Mesothelial cell of epicardium (in vitro differentiated cells): Measurements from ENCODE around the gene NDST3. TPM values are rescaled to one million over a fixed set of nuclear protein-coding genes. Genes with fewer than 3 reads are reported as not detected.

Experiments used
- DNase-seq, 2 experiments: peaks; one replicate each; pipeline ENCODE4 v3.0.0; 2021; ENCODE audit warnings: low spot score in 2 of 2; ENCODE audit not compliant: unreplicated experiment in 2 of 2
- H3K27ac Mint-ChIP-seq: 2 replicates; pipeline ENCODE4 v1.8.0; 2021; ENCODE audit warnings: mixed read lengths
- H3K27me3 Mint-ChIP-seq: 2 replicates; pipeline ENCODE4 v1.8.0; 2021; ENCODE audit warnings: low read depth, mixed read lengths
- H3K36me3 Mint-ChIP-seq: 2 replicates; pipeline ENCODE4 v1.8.0; 2021; ENCODE audit warnings: mixed read lengths
- H3K4me1 Mint-ChIP-seq: 2 replicates; pipeline ENCODE4 v1.8.0; 2021; ENCODE audit warnings: mixed read lengths
- H3K4me3 Mint-ChIP-seq: 2 replicates; pipeline ENCODE4 v1.8.0; 2021; ENCODE audit warnings: mild to moderate bottlenecking, moderate library complexity, mixed read lengths
- H3K9me3 Mint-ChIP-seq: 2 replicates; pipeline ENCODE4 v1.8.0; 2021; ENCODE audit warnings: mixed read lengths
- total RNA-seq: library from RNA; stranded (reverse); gene quantifications from 3 replicates; pipeline ENCODE4 v1.2.1, GENCODE V29; 2021
- TF ChIP-seq, protein P1 (sequence below): fragments of 200-600 bp; sonication (generic); IDR thresholded peaks from one replicate; pipeline ENCODE4 v1.5.0; 2021; ENCODE audit warnings: antibody characterized with exemption; ENCODE audit not compliant: unreplicated experiment

The NDST3 gene
- total RNA-seq, 1 donor from 2014 or later: 5.1 TPM

DNA sequence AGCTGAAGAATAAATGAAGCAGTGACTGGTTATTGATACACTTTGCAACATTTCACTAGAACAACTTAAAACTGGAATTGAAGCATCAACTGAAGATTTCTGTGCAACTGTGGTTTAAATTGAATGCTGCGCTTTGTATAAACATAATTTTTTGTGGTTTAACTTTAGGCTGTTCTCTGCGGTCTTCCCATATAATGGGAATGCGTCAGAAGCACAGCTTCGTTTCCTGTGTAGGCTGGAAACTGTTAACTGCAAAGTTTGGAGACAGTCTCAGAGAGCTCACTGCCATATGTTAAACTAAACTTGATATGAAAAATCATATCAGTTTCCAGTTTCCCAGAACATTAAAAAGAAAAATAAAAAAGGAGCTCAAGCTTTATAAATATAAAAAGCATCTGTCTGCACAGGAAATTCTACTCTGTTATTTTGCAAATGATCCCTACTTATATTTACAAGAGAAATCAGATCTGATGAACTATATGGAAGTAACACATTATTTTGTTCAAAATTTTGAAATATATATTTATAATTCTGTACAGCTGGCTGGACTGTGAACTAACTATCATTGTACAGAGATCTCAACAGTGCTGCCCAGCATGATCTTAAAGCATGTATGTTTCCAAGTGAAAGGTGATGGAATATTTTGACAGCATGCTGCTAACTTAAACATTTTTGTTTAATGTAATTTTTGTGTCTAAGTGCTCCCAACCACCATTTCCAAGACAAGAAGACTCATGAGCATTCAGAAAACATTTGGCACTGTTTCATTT lies 139.9 kb downstream of the NDST3 start:
- peaks cover 4% of the 10 kb centered on the region for H3K9me3 Mint-ChIP-seq
- DNase-seq: no peak
- H3K4me1 Mint-ChIP-seq: peaks cover 4% of the 10 kb centered on the region
- H3K36me3 Mint-ChIP-seq: no peaks in the 10 kb centered on the region
- TF ChIP-seq, protein P1, sequence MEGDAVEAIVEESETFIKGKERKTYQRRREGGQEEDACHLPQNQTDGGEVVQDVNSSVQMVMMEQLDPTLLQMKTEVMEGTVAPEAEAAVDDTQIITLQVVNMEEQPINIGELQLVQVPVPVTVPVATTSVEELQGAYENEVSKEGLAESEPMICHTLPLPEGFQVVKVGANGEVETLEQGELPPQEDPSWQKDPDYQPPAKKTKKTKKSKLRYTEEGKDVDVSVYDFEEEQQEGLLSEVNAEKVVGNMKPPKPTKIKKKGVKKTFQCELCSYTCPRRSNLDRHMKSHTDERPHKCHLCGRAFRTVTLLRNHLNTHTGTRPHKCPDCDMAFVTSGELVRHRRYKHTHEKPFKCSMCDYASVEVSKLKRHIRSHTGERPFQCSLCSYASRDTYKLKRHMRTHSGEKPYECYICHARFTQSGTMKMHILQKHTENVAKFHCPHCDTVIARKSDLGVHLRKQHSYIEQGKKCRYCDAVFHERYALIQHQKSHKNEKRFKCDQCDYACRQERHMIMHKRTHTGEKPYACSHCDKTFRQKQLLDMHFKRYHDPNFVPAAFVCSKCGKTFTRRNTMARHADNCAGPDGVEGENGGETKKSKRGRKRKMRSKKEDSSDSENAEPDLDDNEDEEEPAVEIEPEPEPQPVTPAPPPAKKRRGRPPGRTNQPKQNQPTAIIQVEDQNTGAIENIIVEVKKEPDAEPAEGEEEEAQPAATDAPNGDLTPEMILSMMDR: no peak
- H3K4me3 Mint-ChIP-seq: no peak overlapping the region
- no peak overlapping the region for H3K27ac Mint-ChIP-seq
- H3K27me3 Mint-ChIP-seq: no peaks in the 10 kb centered on the region

DNA sequence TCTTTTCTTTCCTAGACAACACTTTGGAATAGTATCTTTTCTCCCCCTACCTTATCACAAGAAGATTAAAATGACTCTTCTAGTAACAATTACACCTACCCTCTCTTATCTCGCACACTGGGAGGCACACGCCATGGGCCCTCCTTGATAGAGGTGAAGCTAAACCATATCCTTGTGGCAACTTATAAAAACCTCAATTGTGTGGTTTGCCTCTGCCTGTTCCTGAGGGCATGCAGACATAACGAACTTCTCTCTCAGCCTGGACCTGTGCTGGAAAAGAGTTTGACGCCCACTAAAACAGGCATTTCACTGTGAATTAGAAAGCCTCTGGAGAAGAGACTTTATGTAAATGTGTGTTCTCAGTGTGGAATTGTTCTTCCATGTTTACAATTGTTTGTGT lies 141.2 kb downstream of the NDST3 start:
- Mint-ChIP-seq H3K4me3 (no peak overlapping the region), H3K36me3 (no peaks in the 10 kb centered on the region), H3K4me1 (peaks cover 4% of the 10 kb centered on the region), H3K9me3 (peaks cover 4% of the 10 kb centered on the region), H3K27me3 (no peaks in the 10 kb centered on the region), H3K27ac (no peak overlapping the region)
- TF ChIP-seq, protein P1: no peak
- no peak for DNase-seq

DNA sequence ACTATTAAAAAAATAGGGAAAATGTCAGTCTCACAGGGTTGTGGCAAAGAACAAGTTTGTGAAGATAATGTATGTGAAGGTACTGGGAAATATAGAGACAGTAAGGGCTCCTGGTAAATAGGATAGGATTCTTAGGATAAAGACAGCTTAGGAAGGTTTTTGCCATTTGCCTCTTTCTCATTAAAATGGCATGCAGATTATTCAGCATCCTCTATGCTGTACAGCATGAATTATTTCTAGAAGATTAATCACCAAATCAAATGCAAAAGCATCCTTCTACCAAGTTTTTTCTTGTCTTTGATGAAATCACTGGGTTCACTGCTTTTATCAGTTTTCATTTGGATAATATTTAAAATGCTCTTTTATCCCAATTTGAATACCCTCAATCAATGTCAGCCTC lies 142.8 kb downstream of the NDST3 start:
- Mint-ChIP-seq H3K36me3 (no peaks in the 10 kb centered on the region), H3K27me3 (no peaks in the 10 kb centered on the region), H3K27ac (no peak overlapping the region), H3K4me3 (no peak overlapping the region), H3K9me3 (peaks cover 4% of the 10 kb centered on the region), H3K4me1 (peaks cover 4% of the 10 kb centered on the region)
- DNase-seq: no peak
- TF ChIP-seq, protein P1: no peak

DNA sequence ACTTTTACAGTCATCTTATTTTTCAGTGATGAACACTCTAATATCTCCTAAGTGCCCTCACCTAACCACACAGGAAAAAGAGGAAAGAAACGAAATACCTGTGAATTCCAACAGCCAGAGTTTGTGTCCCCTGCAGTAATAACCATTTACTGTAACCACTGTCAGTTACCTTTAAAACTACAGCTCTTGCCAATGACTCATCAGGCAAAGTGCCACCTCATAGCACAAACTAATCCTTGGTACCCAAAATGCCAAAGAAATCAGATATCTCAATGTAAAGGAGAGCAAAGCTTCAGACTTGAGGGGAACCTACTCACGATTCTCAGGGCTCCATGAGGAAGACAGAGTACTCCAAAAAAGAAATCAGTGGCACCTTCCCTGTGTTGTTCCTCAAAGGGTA lies 146.5 kb downstream of the NDST3 start:
- Mint-ChIP-seq H3K9me3 (peaks cover 4% of the 10 kb centered on the region), H3K27me3 (no peaks in the 10 kb centered on the region), H3K4me3 (no peak overlapping the region), H3K36me3 (no peaks in the 10 kb centered on the region), H3K4me1 (no peaks in the 10 kb centered on the region), H3K27ac (no peak overlapping the region)
- TF ChIP-seq, protein P1: no peak
- DNase-seq: no peak

DNA sequence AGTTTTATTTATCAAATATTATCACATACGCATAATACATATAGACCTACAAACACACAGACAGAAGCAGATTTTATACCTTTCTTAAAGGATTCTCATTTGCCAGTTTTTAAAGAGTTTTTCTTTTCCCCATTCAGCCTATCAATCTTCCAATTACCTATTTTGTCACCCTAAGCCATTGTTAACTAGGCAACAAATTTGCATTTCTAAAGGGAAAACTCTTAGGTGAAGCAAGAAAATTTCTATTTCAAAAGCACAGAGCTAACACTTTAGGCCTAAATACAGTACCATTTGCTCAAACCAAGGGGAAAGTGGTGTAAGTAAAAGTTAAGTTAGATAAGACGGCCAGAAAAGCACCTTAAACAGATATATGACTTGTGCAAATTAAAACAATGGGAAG lies 156.6 kb downstream of the NDST3 start:
- Mint-ChIP-seq H3K27ac (no peak overlapping the region), H3K36me3 (peaks cover 9% of the 10 kb centered on the region), H3K4me3 (no peak overlapping the region), H3K9me3 (peaks cover 25% of the 10 kb centered on the region), H3K4me1 (no peaks in the 10 kb centered on the region), H3K27me3 (no peaks in the 10 kb centered on the region)
- DNase-seq: no peak
- TF ChIP-seq, protein P1: no peak
